Thyroid gland (tissue), 4 donors: ENCODE results near the gene ZCCHC24.

ENCODE experiments used
- POLR2A ChIP-seq, 2 donors: fragments of 450-650 bp; IDR thresholded peaks; one replicate each; pipeline ENCODE4 v1.6.1; 2017; ENCODE audit warnings: antibody characterized with exemption in 2 of 2, mild to moderate bottlenecking in 2 of 2, moderate library complexity in 1 of 2
- TF ChIP-seq, protein P1 (sequence below), 6 experiments: fragments of 200-600 bp in 3 of 6; fragments of 450-650 bp in 3 of 6; sonication (generic) in 3 of 6; IDR thresholded peaks; one replicate each; pipeline ENCODE4 v1.5.1; 2016 to 2019; ENCODE audit warnings: antibody characterized with exemption in 6 of 6, mild to moderate bottlenecking in 2 of 6, inconsistent platforms in 1 of 6, moderate library complexity in 1 of 6

DNA sequence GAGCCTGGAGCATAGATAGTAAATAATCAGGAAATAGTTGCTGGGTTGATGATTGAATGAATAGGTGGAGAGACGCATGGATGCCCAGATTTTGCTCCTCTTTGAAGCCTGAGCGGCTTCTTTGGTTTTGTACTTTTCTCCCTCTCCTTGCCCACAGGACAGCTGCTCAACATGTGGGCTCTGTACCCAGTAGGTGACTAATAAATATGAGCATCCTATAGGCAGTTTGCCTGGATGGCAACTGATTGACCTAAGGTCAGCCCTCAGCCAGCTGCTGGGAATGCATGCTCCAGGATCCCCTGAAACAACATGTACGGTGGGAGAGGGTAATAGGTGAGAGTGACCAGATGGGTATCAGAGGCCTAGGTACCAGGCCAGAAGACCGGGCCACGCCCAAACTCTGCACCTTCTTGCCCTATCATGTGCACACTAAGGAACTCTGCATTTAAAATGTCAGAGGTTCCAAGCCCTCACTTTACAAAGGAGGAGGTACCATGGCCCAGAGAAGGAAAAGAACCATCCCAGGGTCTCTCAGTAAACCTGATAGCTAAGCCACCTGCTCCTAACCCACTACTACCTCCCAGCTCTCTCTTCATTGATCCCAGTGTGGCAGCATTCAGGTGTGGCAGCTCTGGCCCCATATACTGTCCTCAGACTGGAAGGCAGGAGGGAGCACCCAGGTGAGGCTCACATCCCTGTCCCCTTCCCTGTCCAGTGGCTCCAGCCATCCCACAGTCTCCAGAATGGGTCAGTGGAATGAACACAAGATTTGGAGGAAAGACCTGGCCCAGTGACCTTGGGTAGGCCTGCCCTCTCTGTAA, 2.7 kb upstream of the ZCCHC24 start:
- TF ChIP-seq, protein P1, sequence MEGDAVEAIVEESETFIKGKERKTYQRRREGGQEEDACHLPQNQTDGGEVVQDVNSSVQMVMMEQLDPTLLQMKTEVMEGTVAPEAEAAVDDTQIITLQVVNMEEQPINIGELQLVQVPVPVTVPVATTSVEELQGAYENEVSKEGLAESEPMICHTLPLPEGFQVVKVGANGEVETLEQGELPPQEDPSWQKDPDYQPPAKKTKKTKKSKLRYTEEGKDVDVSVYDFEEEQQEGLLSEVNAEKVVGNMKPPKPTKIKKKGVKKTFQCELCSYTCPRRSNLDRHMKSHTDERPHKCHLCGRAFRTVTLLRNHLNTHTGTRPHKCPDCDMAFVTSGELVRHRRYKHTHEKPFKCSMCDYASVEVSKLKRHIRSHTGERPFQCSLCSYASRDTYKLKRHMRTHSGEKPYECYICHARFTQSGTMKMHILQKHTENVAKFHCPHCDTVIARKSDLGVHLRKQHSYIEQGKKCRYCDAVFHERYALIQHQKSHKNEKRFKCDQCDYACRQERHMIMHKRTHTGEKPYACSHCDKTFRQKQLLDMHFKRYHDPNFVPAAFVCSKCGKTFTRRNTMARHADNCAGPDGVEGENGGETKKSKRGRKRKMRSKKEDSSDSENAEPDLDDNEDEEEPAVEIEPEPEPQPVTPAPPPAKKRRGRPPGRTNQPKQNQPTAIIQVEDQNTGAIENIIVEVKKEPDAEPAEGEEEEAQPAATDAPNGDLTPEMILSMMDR (IDR thresholded peaks at IDR 0.05), result no peak
- TF ChIP-seq POLR2A (IDR thresholded peaks at IDR 0.05), result no peak
